Ovary (tissue), 9 donors: ENCODE measurements around the gene SMARCA4. TPM values are rescaled to one million over a fixed set of nuclear protein-coding genes. Genes with fewer than 3 reads are reported as not detected.

ENCODE experiments used
- DNase-seq, 5 donors: peaks; one replicate each; pipeline ENCODE4 v3.0.0-alpha.2; 2019 to 2020
- H3K27ac ChIP-seq, 2 donors: fragments of 200-600 bp; one replicate each; pipeline versions ENCODE4 v1.5.1 to v1.8.0; 2019 to 2022
- H3K27me3 ChIP-seq: fragments of 200-600 bp; one replicate; pipeline ENCODE4 v1.8.0; 2022
- H3K36me3 ChIP-seq: fragments of 200-600 bp; sonication (generic); one replicate; pipeline ENCODE4 v1.5.1; 2019
- H3K4me1 ChIP-seq: one replicate; pipeline ENCODE4 v1.8.1; 2013; ENCODE audit warnings: mild to moderate bottlenecking, moderate library complexity; ENCODE audit not compliant: insufficient read depth
- H3K4me3 ChIP-seq: fragments of 200-600 bp; sonication (generic); one replicate; pipeline ENCODE4 v1.5.1; 2017
- H3K9me3 ChIP-seq, 2 donors: fragments of 200-600 bp in 1 of 2; sonication (generic) in 1 of 2; one replicate each; pipeline versions ENCODE4 v1.5.1 to v1.8.1; 2013 to 2019; ENCODE audit warnings: mild to moderate bottlenecking in 1 of 2, moderate library complexity in 1 of 2
- CTCF ChIP-seq, 3 donors: fragments of 450-650 bp in 2 of 3; fragments of 200-600 bp in 1 of 3; IDR thresholded peaks; one replicate each; pipeline versions ENCODE4 v1.5.1 to v1.8.0; 2016 to 2022; ENCODE audit warnings: antibody characterized with exemption in 3 of 3, mild to moderate bottlenecking in 1 of 3
- EP300 ChIP-seq: sonication (generic); formaldehyde crosslinking; IDR thresholded peaks from one replicate; pipeline ENCODE4 v1.6.1; 2017; ENCODE audit warnings: antibody characterized with exemption
- POLR2A ChIP-seq: fragments of 450-650 bp; IDR thresholded peaks from one replicate; pipeline ENCODE4 v1.6.1; 2017; ENCODE audit warnings: antibody characterized with exemption, mild to moderate bottlenecking, moderate library complexity
- WGBS, 3 donors: extraction: QIAGEN DNeasy Blood & Tissue Kit in 1 of 3; methylation state at CpG; one replicate each; pipeline versions ENCODE4 v1.1.5 to v1.1.7; 2013 to 2017; 5-methylcytosine and 5-hydroxymethylcytosine counted together
- intact Hi-C, 4 donors: fragments of 100-400 bp; cut with DNase I; formaldehyde crosslinking; loops; one replicate each; pipeline versions ENCODE4 v1.11.0 to v1.15.1; 2022 to 2023
- polyA plus RNA-seq, 2 donors: library from polyadenylated mRNA; stranded (reverse); fragments of 200-250 nt in 1 of 2; fragments of 350-450 nt in 1 of 2; fragmentation: Illumina TruSeq in 1 of 2; extraction: RNeasy Lipid Tissue Mini Kit (QIAGEN cat#74804) in 1 of 2; gene quantifications; one replicate each; pipeline ENCODE4 v1.2.3, GENCODE V29; 2013 to 2014
- total RNA-seq, 7 donors: library from RNA; depleted of rRNA in 2 of 7; stranded (reverse); fragments of >200 nt in 2 of 7; fragmentation: NEBNext Ultra II Directional in 3 of 7; extraction: Animal tissue kit (Norgen Biotek cat#: 25700) in 3 of 7; gene quantifications; one replicate each; pipeline versions ENCODE4 v1.1.0 to v1.2.4, GENCODE V29; 2016 to 2023
- donor health status: DM: no; HTN: no; CAD: no; lungs with moderate emphysema.
- donor health status: DM: no; HTN: no; CAD: no.
- donor health status: Bipolar disorder and iron deficiency.
- donor health status: DM: yes; HTN: yes; CAD: no.
- donor health status: DM: no; HTN: no; CAD: no.
- donor health status: DM: yes; HTN: yes; CAD: no.

The SMARCA4 gene
- total and polyA plus RNA-seq, 9 donors = 32.1 to 96.7 (median 68.3) TPM

- Histone ChIP-seq H3K27ac (no peak overlapping the region), H3K4me1 (no peaks in the 10 kb centered on the region), H3K9me3 (no peaks in the 10 kb centered on the region), H3K36me3 (no peaks in the 10 kb centered on the region), H3K27me3 (no peaks in the 10 kb centered on the region), H3K4me3 (no peak overlapping the region)
- DNase-seq = no peak
- intact Hi-C loops = loop anchor here in 1 of 4 donors (5.0 kb wide), 1 partner anchor 57 kb away; no protein-coding TSS in a partner anchor
- 86 to 92% (median 87%) methylated on average over 9 of the region's 9 CpGs for WGBS, 3 donors
- TF ChIP-seq POLR2A = no peak
Measured at GRCh38 chr19:11050323-11051114, 89.7 kb downstream of the SMARCA4 start.

GRCh38 chr19:11053817-11054195 lies 93.0 kb downstream of the SMARCA4 start:
- H3K27me3 ChIP-seq = no peaks in the 10 kb centered on the region
- H3K9me3 ChIP-seq = no peaks in the 10 kb centered on the region
- H3K4me3 ChIP-seq = no peak overlapping the region
- DNase-seq = no peak
- 67 to 77% (median 69%) methylated on average over 4 of the region's 4 CpGs for WGBS, 3 donors
- intact Hi-C loops = loop anchor here in 1 of 4 donors (5.0 kb wide), 1 partner anchor 53 kb away; no protein-coding TSS in a partner anchor
- H3K36me3 ChIP-seq = no peaks in the 10 kb centered on the region
- TF ChIP-seq POLR2A (no peak), EP300 (no peak), CTCF (IDR thresholded peaks at IDR 0.05) (no peak)
- no peak overlapping the region for H3K27ac ChIP-seq
- H3K4me1 ChIP-seq = no peaks in the 10 kb centered on the region

DNA sequence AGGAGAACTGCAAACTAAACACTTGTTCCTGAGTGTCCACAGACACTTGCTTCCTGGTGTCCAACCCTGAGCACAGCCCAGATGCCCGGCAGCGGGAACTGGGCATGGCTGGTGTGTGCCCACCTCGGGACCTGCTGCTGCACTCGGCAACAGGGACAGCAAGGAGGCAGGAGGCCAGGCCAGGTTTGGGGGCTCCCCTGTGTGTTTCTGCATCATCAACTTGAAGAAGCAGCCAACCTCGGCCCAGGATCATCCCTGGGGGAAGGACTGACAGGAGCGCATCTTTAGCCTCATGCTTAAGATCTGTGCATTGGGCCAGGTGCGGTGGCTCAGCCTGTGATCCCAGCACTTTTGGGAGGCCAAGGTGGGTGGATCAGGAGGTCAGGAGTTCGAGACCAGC lies 93.4 kb downstream of the SMARCA4 start:
- H3K27me3 ChIP-seq = no peaks in the 10 kb centered on the region

DNA sequence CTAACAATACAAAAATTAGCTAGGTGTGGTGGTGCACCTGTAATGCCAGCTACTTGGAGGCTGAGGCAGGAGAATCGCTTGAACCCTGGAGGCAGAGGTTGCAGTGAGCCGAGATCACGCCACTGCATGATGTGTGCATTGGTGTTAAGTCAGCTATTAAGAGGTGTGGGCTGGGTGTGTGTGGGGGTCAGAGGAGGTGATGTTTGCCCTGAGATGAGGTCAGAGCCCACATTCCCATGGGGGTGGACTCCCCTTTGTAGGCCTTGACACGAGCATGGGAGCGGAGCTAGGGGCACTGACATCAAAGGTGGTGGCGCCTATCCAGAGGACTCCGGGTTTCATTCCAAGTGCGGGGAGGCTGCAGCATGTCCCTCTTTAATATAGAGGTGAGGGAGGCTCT lies 93.8 kb downstream of the SMARCA4 start:
- Histone ChIP-seq H3K36me3 (no peaks in the 10 kb centered on the region), H3K27ac (no peak overlapping the region), H3K4me3 (no peak overlapping the region), H3K9me3 (no peaks in the 10 kb centered on the region), H3K27me3 (no peaks in the 10 kb centered on the region), H3K4me1 (no peaks in the 10 kb centered on the region)
- TF ChIP-seq POLR2A (no peak), CTCF (IDR thresholded peaks at IDR 0.05) (no peak), EP300 (no peak)
- intact Hi-C loops = loop anchor here in 1 of 4 donors (5.0 kb wide), 1 partner anchor 53 kb away; no protein-coding TSS in a partner anchor
- WGBS, 3 donors = 69 to 75% (median 70%) methylated on average over 8 of the region's 8 CpGs
- DNase-seq = no peak

More for the DNA sequence above, 93.4 kb downstream of the SMARCA4 start:
- Histone ChIP-seq H3K4me3 (no peak overlapping the region), H3K4me1 (no peaks in the 10 kb centered on the region), H3K36me3 (no peaks in the 10 kb centered on the region), H3K27ac (no peak overlapping the region), H3K9me3 (no peaks in the 10 kb centered on the region)
- intact Hi-C loops = loop anchor here in 1 of 4 donors (5.0 kb wide), 1 partner anchor 53 kb away; no protein-coding TSS in a partner anchor
- TF ChIP-seq POLR2A (no peak), EP300 (no peak), CTCF (IDR thresholded peaks at IDR 0.05) (no peak)
- no peak for DNase-seq
- WGBS, 3 donors = 85 to 94% (median 93%) methylated on average over 8 of the region's 8 CpGs
